Daoy (cell line): ENCODE results near the gene TRAF1. TPM values are rescaled to one million over a fixed set of nuclear protein-coding genes. Genes with fewer than 3 reads are reported as not detected.

Experiments used
- DNase-seq: peaks from one replicate; pipeline ENCODE4 v3.0.0-alpha.2; 2015; ENCODE audit warnings: low read depth
- total RNA-seq: library from RNA; depleted of rRNA; stranded (reverse); fragments of >200 nt; shearing (Covaris generic); gene quantifications from 2 replicates; pipeline ENCODE4 v1.2.3, GENCODE V29; 2014

The TRAF1 gene
- total RNA-seq, 1 experiment from 2014 or later, result 8.1 TPM

GRCh38 chr9:120890320-120891244 is 36.0 kb downstream of the TRAF1 start:
- DNase-seq, result no peak

- no peak for DNase-seq
These were observed 36.9 kb downstream of the TRAF1 start for GRCh38 chr9:120889606-120890271.

- DNase-seq, result no peak
These were observed 38.0 kb downstream of the TRAF1 start for GRCh38 chr9:120888626-120889025.

- peak; percentile 67 for DNase-seq
These were observed 40.1 kb downstream of the TRAF1 start for GRCh38 chr9:120886490-120886967.

GRCh38 chr9:120885958-120886357 is 40.6 kb downstream of the TRAF1 start:
- DNase-seq, result no peak

GRCh38 chr9:120885457-120885856 is 41.1 kb downstream of the TRAF1 start:
- no peak for DNase-seq

GRCh38 chr9:120883608-120883996 is 43.0 kb downstream of the TRAF1 start:
- DNase-seq, result no peak

GRCh38 chr9:120882935-120883607 is 43.5 kb downstream of the TRAF1 start:
- no peak for DNase-seq

- no peak for DNase-seq
These were observed 47.1 kb downstream of the TRAF1 start for GRCh38 chr9:120879446-120879845.

GRCh38 chr9:120878188-120879130 is 48.1 kb downstream of the TRAF1 start:
- peak; percentile 35 for DNase-seq

- DNase-seq, result peak; percentile 89
These were observed 49.1 kb downstream of the TRAF1 start for GRCh38 chr9:120877276-120878034.

GRCh38 chr9:120876842-120877240 is 49.8 kb downstream of the TRAF1 start, which contains the start of gene PHF19:
PHF19 (minus strand) TSS chr9:120877188; CDS start chr9:120874741, 2,447 bp downstream.
- peak; percentile 78 for DNase-seq

GRCh38 chr9:120875954-120876841 is 50.4 kb downstream of the TRAF1 start:
- peak; percentile 99 for DNase-seq

- no peak for DNase-seq
These were observed 51.0 kb downstream of the TRAF1 start for GRCh38 chr9:120875643-120875953.

- DNase-seq, result peak; percentile 32
These were observed 51.4 kb downstream of the TRAF1 start for GRCh38 chr9:120875195-120875565.

- DNase-seq, result no peak
These were observed 52.1 kb downstream of the TRAF1 start for GRCh38 chr9:120874226-120875194.

GRCh38 chr9:120873512-120873911 is 53.1 kb downstream of the TRAF1 start:
- DNase-seq, result peak; percentile 73
